Pancreas (tissue), 10 donors: ENCODE measurements around the gene PRSS27. TPM values are rescaled to one million over a fixed set of nuclear protein-coding genes. Genes with fewer than 3 reads are reported as not detected.
"Not testable (repeated sequence)": the region's sequence is repeated elsewhere in the genome, so short reads cannot be mapped to it uniquely, and the experiment has no call there.

Experiments
- ATAC-seq, 4 donors: fragments of 200-7000 bp; cut with Tn5 transposase; one replicate each; pipeline versions ENCODE4 v1.8.0 to v1.9.1; 2020; ENCODE audit warnings: mild to moderate bottlenecking in 4 of 4, moderate library complexity in 4 of 4
- DNase-seq, 6 donors: peaks; one replicate each; pipeline ENCODE4 v3.0.0-alpha.2; 2020
- FAIRE-seq: peaks from 2 replicates; lab custom pipeline; 2012; peaks lifted over from hg19 to GRCh38; lab: Jason Lieb, UNC
- H3K27ac ChIP-seq, 4 donors: fragments of 200-600 bp; sonication (generic); 1 replicate in 3 of 4; 2 replicates in 1 of 4; pipeline versions ENCODE4 v1.5.0 to v1.8.0; 2020
- H3K27me3 ChIP-seq, 4 donors: fragments of 200-600 bp; one replicate each; pipeline ENCODE4 v1.8.0; 2021
- H3K36me3 ChIP-seq, 3 donors: fragments of 200-600 bp; sonication (generic) in 1 of 3; one replicate each; pipeline versions ENCODE4 v1.5.0 to v1.8.0; 2020 to 2021
- H3K4me1 ChIP-seq, 3 donors: fragments of 200-600 bp; one replicate each; pipeline ENCODE4 v1.8.0; 2021
- H3K4me3 ChIP-seq, 4 donors: fragments of 200-600 bp; sonication (generic) in 2 of 4; one replicate each; pipeline versions ENCODE4 v1.5.0 to v1.8.0; 2020 to 2021
- H3K9me3 ChIP-seq, 4 donors: fragments of 200-600 bp; one replicate each; pipeline ENCODE4 v1.8.0; 2021
- CTCF ChIP-seq, 4 donors: fragments of 200-600 bp; sonication (generic) in 3 of 4; IDR thresholded peaks; one replicate each; pipeline versions ENCODE4 v1.5.0 to v1.8.0; 2021; ENCODE audit warnings: antibody characterized with exemption in 4 of 4
- WGBS, 2 donors: extraction: QIAGEN DNeasy Blood & Tissue Kit; methylation state at CpG; one replicate each; pipeline ENCODE4 v1.1.7; 2013; 5-methylcytosine and 5-hydroxymethylcytosine counted together
- intact Hi-C, 3 donors: fragments of 100-400 bp; cut with DNase I; formaldehyde crosslinking; loops; one replicate each; pipeline versions ENCODE4 v1.11.1 to v1.14.2; 2022
- polyA plus RNA-seq, 2 donors: library from polyadenylated mRNA; stranded (reverse); fragments of 200-250 nt; gene quantifications; one replicate each; pipeline ENCODE4 v1.2.3, GENCODE V29; 2013
- total RNA-seq, 6 donors: library from RNA; stranded (reverse); fragmentation: NEBNext Ultra II Directional in 4 of 6; extraction: Animal tissue kit (Norgen Biotek cat#: 25700) in 4 of 6; gene quantifications; one replicate each; pipeline versions ENCODE4 v1.2.1 to v1.2.4, GENCODE V29; 2021 to 2023
- donor health status: healthy with polysubstance abuse.
- donor health status: DM: no; HTN: no; CAD: no; lungs with moderate emphysema.
- donor health status: DM: no; HTN: no; CAD: no.
- donor health status: control.
- donor health status: control.
- donor health status: Bipolar disorder and iron deficiency.
- donor health status: DM: yes; HTN: yes; CAD: no.
- donor health status: DM: no; HTN: no; CAD: no.
- donor health status: DM: no; HTN: no; CAD: no.
- donor health status: DM: yes; HTN: yes; CAD: no.

Gene PRSS27
- total and polyA plus RNA-seq, 8 donors: 0.22 to 2.1 (median 0.56) TPM

DNA sequence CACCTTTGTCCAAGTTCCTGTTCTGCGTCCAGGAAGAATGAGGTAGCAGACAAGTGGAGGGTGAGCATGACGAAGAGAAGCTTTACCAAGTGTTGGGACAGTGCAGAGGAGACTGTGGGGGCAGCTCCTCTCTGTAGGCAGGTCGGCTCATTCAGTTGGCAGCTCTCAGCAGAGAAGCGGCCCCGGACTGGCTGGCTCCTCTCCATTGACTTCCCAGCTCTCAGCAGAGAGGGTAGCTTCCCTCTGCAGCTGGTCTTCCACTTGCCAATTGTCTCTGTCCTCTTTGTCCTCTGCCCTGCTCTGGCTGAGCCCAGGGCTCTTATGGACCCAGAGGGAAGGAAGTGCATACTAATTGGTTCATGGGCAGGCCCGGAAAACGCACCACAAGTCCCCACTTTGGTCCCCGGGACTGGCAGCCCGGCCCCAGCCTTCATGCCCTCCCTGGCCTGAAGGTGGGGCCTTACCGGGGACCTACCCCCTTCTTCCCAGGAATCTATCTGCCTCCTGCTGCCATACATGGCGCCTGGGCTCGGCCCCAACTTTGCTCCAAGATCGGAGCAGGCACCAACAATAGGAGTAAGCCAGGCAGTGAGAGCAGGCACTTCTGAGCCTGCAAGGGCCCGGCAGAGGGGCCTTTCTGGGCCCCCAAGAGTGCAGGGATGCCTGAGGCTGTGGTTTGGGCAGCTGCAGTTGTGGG lies 27.6 kb downstream of the PRSS27 start:
- Histone ChIP-seq H3K4me3 (no peak overlapping the region), H3K36me3 (peaks cover 0 to 5% (median 0%) of the 10 kb centered on the region in 3 donors), H3K9me3 (no peaks in the 10 kb centered on the region), H3K27ac (no peak overlapping the region), H3K4me1 (peaks cover 0 to 6% (median 0%) of the 10 kb centered on the region in 3 donors), H3K27me3 (no peaks in the 10 kb centered on the region)
- TF ChIP-seq CTCF (IDR thresholded peaks at IDR 0.05): no peak
- ATAC-seq (peak in 2 of 4 donors; percentile 5 to 8), FAIRE-seq (no peak), DNase-seq (peak in 1 of 6 donors; percentile 29)
- intact Hi-C loops: no loop called here
- WGBS, 2 donors: 70 to 71% methylated on average over 14 of the region's 14 CpGs

- FAIRE-seq (no peak), DNase-seq (peak in 4 of 6 donors; percentile 44 to 86 (median 52)), ATAC-seq (peak; percentile 38 to 74 (median 44))
- Histone ChIP-seq H3K9me3 (no peaks in the 10 kb centered on the region), H3K36me3 (no peaks in the 10 kb centered on the region), H3K4me1 (peaks cover 0 to 6% (median 0%) of the 10 kb centered on the region in 3 donors), H3K27ac (no peak overlapping the region), H3K4me3 (no peak overlapping the region), H3K27me3 (no peaks in the 10 kb centered on the region)
- 65 to 69% methylated on average over 29 of the region's 29 CpGs for WGBS, 2 donors
- intact Hi-C loops: no loop called here
- TF ChIP-seq CTCF (IDR thresholded peaks at IDR 0.05): no peak
These were observed 28.4 kb downstream of the PRSS27 start for GRCh38 chr16:2691491-2692248.

- Histone ChIP-seq H3K4me3 (no peak overlapping the region), H3K36me3 (no peaks in the 10 kb centered on the region), H3K27ac (no peak overlapping the region), H3K27me3 (no peaks in the 10 kb centered on the region), H3K4me1 (peaks cover 0 to 6% (median 0%) of the 10 kb centered on the region in 3 donors), H3K9me3 (no peaks in the 10 kb centered on the region)
- no peak for ATAC-seq
- DNase-seq: peak in 1 of 6 donors; percentile 32
- intact Hi-C loops: no loop called here
- TF ChIP-seq CTCF (IDR thresholded peaks at IDR 0.05): no peak
- WGBS, 2 donors: 92 to 96% methylated on average over 11 of the region's 11 CpGs
- FAIRE-seq: no peak
These were observed 29.2 kb downstream of the PRSS27 start for GRCh38 chr16:2690852-2691251.

DNA sequence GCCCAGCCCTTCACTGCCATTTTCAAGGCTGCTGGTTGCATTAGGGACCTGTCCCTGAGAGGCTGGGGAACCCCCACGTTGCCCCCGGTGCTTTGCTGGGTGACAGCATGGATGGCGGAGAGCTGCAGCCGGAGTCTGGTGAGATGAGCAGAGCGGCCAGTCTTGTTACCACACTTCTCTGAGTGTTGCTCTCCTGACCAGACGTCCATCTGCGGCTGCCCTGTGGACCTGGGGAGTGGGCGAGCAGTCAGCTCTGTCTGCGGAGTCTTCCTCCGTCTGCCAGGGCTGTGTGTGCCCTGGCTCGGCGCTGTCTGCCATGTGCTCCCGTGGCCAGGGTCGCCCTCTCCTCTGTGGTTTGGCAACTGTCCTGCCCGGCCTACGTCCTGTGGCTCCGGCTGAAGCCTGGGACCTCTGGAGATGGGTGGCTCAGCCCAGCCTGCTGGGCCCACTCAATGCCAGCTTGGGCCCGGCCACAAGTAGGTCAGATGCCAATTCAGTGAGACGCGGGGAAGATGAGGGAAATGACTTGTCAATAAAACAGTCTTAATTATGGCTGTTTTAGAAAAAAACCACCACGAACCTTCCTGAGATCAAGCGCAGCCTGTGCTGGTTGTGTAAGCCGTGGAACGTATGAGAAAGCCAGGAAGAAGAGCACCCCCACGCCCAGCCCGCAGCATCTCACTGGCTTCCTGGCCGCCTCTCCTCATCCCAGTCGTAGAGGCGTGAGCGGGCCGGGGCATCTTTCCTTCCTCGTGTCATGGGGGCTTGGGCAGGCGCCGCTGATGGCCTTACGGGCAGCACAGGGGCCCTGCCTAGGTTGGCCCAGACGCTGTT lies 29.8 kb downstream of the PRSS27 start:
- Histone ChIP-seq H3K36me3 (no peaks in the 10 kb centered on the region), H3K27me3 (no peaks in the 10 kb centered on the region), H3K27ac (no peak overlapping the region), H3K4me1 (peaks cover 0 to 6% (median 0%) of the 10 kb centered on the region in 3 donors), H3K9me3 (no peaks in the 10 kb centered on the region), H3K4me3 (no peak overlapping the region)
- intact Hi-C loops: no loop called here
- ATAC-seq (no peak), FAIRE-seq (no peak), DNase-seq (peak in 2 of 6 donors; percentile 26 to 60)
- no peak for TF ChIP-seq CTCF (IDR thresholded peaks at IDR 0.05)
- 88 to 91% methylated on average over 36 of the region's 36 CpGs for WGBS, 2 donors

DNA sequence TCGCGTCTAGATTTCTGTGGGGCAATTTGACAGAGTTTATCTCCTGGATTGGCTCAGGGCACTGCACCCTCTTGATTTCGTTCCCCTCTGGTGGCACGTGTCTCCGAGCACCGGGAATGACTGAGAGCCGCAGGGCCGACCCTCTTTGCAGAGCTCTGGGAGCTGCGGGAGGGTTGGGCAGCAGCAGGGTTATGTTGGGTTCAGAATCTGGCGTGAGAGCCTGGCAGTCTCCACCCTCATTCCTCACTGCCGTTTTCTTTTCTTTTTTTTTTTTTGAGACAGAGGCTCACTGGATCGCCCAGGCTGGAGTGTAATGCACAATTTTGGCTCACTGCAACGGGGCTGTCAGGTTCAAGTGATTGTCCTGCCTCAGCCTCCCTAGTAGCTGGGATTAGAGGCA lies 30.6 kb downstream of the PRSS27 start:
- ATAC-seq, H3K27ac ChIP-seq, DNase-seq, H3K9me3 ChIP-seq, H3K27me3 ChIP-seq, intact Hi-C loops, FAIRE-seq, H3K4me3 ChIP-seq, H3K36me3 ChIP-seq, H3K4me1 ChIP-seq: not testable (repeated sequence)
- WGBS, 2 donors: 38 to 70% methylated on average over 2 to 4 of the region's 13 CpGs
